ENCODE measurements around the gene ANO7.

DNA sequence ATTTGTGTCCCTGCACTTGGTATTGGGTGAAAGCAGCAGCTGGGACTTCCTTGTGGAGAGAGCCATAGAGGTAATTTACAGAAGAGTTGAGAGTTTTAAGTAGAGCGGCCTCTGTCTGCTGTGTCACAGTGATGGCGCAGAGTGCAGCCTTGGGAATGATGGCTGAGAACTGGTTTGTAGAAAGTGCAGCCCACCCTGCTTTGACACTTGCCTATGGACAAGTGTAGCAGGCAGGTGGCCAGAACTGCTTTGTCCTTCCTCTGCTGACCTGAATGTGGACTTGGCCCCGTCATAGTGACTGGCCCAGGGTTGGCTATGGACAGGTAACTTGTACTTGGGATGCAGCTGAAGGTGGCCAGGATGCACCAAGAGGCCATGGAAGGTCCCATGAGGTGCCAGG, 6.4 kb upstream of the ANO7 start:
- TF ChIP-seq, protein P1, sequence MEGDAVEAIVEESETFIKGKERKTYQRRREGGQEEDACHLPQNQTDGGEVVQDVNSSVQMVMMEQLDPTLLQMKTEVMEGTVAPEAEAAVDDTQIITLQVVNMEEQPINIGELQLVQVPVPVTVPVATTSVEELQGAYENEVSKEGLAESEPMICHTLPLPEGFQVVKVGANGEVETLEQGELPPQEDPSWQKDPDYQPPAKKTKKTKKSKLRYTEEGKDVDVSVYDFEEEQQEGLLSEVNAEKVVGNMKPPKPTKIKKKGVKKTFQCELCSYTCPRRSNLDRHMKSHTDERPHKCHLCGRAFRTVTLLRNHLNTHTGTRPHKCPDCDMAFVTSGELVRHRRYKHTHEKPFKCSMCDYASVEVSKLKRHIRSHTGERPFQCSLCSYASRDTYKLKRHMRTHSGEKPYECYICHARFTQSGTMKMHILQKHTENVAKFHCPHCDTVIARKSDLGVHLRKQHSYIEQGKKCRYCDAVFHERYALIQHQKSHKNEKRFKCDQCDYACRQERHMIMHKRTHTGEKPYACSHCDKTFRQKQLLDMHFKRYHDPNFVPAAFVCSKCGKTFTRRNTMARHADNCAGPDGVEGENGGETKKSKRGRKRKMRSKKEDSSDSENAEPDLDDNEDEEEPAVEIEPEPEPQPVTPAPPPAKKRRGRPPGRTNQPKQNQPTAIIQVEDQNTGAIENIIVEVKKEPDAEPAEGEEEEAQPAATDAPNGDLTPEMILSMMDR (IDR thresholded peaks at IDR 0.05) = no peak
- no peak for TF ChIP-seq RAD21 (IDR thresholded peaks at IDR 0.05; ENCODE audit: low read length)
- TF ChIP-seq NRF1 (IDR thresholded peaks at IDR 0.05; ENCODE audit: low read depth, low read length) = no peak
- TF ChIP-seq RCOR1 (IDR thresholded peaks at IDR 0.05; ENCODE audit: low read length) = no peak
- TF ChIP-seq RXRA (IDR thresholded peaks at IDR 0.05; ENCODE audit: borderline replicate concordance, low read depth) = no peak
- TF ChIP-seq, protein P2, sequence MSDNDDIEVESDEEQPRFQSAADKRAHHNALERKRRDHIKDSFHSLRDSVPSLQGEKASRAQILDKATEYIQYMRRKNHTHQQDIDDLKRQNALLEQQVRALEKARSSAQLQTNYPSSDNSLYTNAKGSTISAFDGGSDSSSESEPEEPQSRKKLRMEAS (IDR thresholded peaks at IDR 0.05; ENCODE audit: low read depth) = no peak
- TF ChIP-seq TAF1 (IDR thresholded peaks at IDR 0.05; ENCODE audit: borderline replicate concordance, low read depth, low read length) = no peak
- no peak for TF ChIP-seq SIN3A (IDR thresholded peaks at IDR 0.05; ENCODE audit: borderline replicate concordance, low read depth, low read length)
- TF ChIP-seq, protein P3, sequence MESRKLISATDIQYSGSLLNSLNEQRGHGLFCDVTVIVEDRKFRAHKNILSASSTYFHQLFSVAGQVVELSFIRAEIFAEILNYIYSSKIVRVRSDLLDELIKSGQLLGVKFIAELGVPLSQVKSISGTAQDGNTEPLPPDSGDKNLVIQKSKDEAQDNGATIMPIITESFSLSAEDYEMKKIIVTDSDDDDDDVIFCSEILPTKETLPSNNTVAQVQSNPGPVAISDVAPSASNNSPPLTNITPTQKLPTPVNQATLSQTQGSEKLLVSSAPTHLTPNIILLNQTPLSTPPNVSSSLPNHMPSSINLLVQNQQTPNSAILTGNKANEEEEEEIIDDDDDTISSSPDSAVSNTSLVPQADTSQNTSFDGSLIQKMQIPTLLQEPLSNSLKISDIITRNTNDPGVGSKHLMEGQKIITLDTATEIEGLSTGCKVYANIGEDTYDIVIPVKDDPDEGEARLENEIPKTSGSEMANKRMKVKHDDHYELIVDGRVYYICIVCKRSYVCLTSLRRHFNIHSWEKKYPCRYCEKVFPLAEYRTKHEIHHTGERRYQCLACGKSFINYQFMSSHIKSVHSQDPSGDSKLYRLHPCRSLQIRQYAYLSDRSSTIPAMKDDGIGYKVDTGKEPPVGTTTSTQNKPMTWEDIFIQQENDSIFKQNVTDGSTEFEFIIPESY (IDR thresholded peaks at IDR 0.05; ENCODE audit: borderline replicate concordance, low read depth) = no peak
- TF ChIP-seq SMC3 (IDR thresholded peaks at IDR 0.05; ENCODE audit: low read depth, low read length) = no peak

Data from SK-N-SH (cell line).